ENCODE measurements around the gene TLL1.

TLL1 gene

DNA sequence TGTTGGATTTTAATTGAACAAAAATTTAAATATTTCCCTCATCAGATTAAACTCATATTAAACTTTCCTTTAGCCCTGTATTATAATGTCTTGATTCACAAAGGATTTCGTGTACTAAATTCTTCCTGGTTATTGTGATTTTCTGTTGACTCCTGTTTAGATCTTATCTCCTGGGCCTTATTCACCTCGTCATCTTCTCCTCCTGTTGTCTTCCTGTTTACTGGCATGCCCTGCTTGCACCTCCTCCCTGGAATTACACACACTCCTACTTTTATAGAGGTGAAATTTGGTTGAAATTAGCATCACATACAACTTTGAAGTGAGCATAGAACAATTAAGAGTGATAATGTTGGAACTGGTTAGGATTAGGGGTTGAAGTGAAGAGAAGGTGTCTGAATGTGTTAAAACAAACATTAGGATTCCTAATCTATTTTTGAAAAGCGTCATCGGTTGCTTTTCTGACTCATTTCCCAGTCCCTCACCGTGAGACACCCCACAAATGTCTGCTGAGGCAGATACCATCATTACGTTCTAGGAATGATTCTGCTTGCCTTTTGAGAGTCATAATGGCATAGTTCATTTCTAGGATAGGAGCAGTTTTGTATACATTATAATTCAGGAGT is 32.5 kb downstream of the TLL1 start:
- DNase-seq = no peak

DNA sequence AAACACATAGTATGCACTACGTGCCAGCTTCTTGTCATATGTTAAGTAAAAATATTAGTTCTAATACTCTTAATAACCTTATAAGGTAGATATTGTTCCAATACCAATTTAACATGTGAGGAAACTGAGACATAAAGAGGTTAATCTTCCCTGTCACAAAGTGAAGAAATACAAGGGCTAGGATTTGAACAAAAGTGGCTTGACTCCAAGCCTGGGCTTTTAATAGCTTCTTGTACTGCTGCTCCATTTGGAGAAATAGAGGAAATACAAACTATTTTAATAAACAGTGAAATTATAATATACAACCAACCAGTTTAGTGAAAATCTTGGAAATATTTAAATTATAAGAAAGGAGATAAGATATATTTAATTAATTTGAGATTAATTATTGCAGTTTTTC is 33.2 kb downstream of the TLL1 start:
- DNase-seq = no peak

DNA sequence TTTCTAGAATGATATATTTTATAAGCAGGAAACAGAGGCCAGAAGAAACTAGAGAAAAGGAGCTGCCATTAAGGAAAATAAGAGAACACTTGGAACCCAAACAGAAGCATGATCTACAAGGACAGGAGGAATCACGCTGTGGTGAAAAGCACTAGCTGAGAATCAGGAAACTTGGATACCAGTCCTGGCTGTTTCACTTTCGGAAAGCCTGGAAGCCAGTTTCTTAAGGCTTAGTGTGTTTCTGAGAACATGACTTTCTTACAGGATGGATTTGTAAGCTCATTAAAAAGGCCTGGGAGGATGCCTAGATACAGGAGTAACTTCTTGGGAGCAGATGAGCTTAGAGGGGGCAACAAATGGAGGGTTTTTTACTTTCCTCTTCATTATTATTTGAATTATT is 36.9 kb downstream of the TLL1 start:
- DNase-seq = no peak

DNA sequence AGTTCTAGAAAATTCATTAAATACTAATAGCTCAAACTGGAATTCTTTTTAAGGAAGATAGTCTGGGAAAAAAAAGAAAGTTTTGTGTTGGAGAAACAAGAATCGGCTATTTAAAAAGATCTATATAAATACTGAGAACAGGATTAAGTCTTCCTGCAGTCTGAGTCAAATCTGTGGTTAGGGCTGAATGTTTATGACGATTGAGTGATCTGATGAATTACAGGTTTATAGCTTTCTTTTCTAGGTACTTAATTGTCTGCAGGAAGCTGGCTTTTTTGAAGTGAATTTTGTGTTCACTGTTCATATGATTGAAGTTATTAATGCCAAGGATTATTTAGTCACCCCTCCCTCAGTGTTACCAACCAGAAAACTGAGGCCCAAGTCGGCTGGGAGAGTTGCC is 42.2 kb downstream of the TLL1 start:
- DNase-seq = no peak

DNA sequence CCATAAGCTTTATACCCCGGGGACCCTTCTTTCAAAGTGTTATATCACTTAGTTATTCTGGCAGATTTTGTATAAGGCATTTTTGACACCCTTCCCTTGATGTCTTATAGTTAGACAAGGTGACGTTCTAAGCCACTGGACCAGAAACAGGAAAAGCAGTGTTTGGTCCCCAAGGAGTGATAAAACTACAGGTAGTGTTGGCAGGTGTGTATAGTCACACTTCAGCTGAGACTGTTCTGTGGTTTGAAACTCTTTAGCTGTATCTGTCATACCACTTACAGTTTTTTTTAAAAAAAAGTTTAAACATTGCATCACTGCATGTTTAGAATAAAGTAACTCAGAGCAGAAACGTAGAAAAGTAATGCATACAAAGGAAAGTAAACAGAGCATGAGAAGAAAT is 48.5 kb downstream of the TLL1 start:
- no peak for DNase-seq

DNA sequence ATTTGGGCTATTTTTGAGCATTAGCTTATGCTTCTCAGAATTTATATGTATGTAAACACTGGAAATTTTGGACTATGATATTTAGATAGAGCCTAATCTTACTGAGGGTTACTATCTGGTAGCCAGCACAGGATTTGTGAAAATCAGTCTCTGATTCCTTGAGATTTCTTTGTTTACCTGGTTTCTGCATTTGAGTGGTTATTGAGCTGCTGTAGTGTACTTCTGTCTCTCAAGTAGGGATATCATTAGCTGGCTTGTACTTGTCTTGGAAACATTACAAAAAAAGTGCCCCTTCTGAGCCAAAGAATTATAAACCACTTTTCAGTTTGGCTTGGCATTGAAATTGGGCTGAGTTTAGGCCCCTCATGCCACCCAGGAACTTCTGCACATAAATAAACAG is 49.7 kb downstream of the TLL1 start:
- DNase-seq = no peak

DNA sequence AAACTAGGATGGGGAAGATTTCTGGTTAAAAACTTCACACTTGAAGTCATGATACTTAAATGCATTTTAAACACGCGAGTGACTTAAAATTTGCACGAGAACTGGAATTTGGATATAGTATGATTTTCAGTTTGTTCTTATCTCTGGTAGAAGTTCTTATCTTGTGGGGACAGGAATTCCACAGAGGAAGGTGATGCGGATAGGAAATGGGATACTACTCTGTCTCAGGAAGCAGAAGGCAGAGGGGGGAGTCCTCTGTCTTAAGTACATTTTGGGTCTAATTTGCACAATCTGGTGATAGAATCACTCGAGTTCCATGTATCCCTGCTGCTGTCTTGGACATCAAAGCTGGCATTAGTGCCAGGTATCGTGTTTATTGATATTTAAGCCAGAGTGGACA is 53.3 kb downstream of the TLL1 start:
- DNase-seq = no peak

DNA sequence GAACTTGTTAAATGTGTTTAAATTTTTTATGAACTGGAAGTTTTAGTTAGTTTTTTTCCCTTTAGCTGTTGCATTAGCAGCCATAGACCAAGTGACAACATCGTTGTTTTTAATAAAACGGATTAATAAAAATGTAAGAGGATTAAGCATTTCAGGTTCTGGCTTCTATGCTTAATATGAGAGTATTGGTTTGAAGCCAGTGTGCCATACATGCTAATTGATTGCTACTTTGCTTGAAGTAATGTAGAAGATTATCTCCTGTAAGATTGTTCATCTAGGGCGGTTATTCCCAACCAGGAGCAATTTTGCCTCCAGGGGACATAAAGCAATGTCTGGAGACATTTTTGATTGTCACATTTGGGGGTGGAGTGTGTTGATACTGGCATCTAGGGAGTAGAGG is 54.3 kb downstream of the TLL1 start:
- DNase-seq = no peak

DNA sequence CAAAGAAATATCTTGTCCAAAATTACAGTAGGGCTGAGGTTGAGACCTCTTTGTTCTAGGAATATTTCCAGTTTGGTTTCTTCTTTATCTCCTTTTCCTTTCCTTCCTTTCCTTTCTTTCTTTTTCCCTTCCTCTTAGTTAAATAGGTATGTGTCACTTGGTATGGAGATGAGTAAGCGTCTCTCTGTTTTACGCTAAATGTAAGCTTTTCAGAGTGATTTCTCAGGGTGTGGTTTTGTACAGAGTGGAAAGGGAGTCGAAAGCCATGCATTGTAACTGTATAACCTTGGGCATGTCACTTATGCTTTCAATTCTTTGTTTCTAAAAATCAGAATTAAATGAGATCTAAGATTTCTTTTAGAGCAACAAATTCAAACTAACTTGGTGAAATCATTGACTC is 54.8 kb downstream of the TLL1 start:
- no peak for DNase-seq

DNA sequence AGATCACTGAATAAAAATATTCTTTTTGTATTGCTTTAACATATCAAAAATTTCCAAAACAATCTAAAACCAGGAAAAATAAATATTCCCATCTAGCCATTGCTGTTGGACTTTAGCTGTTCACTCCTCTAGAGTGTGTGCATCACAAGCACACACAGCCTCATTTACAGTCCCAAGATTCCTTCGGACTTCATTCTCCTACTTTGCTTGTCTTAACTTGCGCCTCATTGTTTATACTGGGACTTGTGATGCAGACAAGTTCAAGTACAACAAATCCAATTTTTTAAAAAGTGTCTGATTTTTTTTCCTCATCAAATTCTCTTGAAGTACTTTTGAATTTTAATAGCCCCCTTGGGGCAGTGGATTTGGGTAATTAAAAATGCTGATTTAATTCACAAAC is 55.6 kb downstream of the TLL1 start:
- no peak for DNase-seq

DNA sequence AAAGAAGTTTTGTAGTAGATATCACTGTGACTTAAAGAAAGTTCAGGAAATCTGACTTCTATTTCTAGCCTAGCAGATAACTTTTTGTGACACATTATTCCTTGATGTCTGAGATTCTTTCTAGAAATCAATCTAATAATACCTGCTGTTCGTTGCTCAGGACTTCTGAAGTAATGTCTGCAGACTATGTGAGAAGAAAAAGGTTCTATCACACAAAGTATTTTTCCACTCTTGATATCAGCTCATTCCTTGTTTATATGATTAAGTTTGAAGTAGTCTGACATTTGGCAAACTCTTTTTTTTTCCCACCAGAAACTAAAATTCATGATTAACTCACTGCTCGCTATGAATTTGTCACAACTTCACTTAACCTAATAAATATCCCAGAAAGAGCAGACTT is 56.6 kb downstream of the TLL1 start:
- no peak for DNase-seq

DNA sequence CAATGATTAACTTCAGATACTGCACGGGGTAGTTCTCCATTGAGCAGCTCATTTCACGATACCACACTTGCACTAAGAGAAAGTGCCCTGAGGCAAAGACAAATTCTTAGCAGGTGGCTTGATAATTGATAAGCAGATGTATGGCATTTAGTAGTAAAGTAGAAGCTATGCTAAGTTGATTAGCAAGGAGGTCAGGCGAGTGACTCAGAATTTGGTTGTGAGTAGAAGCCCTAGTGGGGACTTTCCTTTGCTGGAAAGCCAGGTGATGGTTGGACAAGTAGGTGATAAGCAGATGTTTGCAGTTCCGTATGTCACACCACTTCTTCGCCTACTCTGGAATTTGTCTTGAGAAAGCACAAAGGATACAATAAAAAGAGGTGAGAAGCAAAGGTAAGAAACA is 58.7 kb downstream of the TLL1 start:
- DNase-seq = no peak

DNA sequence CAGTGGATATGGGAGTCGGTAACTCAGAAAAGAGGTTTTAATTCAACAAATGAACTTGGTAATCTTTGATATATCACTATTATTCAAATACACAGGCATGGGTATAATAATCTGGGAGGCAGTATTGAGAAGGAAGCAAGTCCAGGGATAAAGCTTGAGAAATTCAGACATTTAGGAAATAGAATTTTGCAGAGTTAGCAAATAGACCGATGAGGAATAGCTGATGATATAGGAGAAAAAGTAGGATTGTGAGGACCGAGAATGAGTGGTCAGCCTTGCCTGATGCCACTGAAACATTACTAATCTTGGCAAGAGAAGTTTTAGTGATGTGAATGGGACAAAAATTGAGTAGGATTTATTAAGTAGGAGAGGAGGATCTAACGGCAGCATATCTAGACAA is 71.9 kb downstream of the TLL1 start:
- DNase-seq = no peak

DNA sequence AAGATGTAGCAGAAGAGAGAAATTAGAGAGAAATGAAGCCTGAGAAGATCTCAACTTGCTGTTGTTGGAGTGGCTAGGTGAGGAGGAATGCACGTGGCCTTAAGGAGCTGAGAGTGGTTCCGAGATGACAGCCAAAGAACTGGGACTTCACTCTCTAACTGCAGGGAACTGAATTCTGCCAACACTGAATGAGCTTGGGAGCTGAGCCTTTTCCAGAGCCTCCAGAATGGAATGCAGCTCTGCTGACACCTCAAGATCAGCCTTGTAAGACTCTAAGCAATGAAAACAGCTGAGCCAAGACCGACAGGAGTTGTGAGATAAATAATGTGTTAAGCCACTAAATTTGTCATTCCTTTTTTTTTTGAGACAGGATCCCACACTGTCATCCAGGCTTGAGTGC is 73.0 kb downstream of the TLL1 start:
- DNase-seq = no peak

DNA sequence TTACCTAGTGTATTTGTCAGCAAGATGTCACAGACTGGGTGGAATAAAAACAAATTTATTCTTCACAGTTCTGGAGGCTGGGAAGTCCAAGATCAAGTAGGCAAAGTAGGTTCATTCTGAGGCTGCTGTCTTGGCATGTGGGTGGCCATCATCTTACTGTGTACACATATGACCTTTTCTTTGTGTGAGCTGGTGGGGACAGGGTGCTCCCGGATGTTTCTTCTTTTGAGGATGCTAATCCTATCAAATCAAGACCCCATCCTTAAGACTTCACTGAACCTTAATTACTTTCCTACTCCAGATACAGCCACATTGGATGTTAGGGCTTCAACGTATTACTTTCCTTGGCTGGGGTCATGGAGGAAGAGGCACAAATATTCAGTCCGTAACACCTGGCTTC is 74.0 kb downstream of the TLL1 start:
- no peak for DNase-seq

DNA sequence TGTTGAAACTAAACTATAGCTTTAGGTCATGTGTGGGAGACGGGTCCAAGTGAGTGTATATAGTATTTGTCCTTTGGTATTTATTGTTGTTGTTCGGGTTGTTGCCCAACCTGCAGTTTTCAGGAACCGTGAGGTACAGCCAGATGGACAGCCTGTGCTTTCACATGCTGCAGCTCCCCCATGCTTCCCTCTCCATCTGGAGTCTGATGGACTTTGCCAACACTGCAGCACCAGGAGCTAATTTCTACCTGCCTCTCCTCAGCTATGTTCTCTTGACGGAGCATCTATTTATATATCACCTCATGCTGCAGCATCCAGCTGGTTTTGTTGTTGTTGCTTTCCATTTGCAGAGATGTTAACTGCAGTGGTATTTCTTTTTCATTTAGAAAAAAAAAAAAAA is 80.1 kb downstream of the TLL1 start:
- no peak for DNase-seq

DNA sequence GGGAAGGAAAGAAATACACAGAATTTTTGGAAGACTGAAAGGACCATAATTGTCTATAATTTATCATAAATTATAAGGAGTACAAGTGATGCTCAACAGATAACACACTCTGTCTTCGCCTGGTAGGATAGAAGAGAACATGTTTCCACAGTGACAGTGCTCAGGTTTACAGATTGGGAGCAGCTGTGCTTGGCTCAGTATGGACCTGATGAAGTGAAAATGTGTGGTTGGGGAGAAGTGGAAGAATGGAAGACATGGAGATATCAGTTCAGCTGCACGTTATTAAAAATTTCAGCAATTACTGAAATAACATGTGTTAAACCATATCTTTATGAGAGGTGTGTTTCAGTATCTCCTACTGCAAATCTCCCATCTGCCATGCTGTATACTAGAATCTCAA is 90.6 kb downstream of the TLL1 start:
- DNase-seq = no peak

DNA sequence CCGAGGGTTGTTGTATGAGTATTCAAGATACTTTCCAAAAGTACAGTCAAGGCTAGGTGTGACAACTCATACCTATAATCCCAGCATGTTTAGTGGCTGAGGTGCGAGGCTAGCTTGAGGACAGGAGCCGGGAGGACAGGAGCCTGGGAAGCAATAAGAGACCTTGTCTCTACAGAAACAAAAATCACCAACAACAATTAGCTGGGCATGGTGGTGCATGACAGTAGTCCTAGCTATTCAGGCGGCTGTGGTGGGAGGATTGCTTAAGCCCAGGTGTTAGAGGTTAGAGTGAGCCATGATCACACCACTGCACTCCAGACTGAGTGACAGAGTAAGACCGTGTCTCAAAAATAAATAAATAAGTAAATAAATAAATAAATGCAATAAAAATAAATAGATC is 91.6 kb downstream of the TLL1 start:
- no peak for DNase-seq

DNA sequence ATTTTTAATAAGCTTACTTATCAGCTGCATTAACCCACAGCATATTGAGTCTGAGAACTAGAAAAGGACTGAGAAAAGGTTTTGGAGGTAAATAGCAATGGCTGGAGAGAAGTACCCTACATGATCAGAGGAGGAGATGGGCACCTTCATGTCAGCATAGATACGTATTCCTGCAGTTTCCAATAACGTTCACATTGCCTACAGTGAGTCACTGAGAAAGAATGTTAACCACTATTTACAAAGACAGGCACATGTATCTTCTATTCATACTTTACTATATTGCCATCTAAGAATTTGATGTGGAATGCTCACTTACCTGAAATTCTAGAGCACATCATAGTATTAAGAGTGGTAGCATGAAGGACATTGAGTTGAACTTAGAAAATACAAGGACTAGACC is 92.5 kb downstream of the TLL1 start:
- DNase-seq = no peak

DNA sequence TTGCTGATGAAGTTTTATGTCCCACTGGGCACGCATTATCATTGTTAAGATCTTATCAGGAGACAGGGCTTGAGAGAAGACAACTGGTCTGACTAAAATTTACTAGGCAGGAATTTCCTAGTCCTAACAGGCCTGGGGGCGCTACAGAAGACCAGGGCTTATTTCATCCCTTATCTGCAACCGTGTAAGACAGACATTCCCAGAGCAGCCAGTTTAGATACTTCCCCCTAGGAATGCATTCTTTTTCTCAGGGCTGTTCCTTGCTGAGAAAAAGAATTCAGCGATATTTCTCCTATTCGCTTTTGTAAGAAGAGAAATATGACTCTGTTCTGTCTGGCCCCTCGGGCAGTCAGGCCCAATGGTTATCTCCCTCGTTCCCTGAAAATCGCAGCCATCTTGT is 93.8 kb downstream of the TLL1 start:
- no peak for DNase-seq

DNA sequence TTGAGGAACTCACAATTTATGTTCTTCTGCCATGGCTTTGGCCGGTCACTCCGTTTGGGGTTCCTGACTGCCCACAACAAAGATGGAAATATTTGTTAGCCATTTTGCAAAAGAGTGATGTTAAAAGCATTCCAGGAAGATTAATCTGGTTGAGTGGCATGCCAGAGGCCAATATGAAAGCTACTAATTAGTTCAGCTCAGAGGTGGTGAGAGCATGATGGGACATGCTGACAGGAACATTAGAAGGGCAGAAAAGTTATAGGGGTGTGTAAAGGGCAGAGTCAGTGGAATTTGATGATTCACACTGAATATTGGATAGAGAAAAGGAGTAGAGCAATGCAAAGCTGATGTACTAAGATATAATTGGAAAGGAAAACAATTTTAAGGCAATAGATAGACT is 94.4 kb downstream of the TLL1 start:
- no peak for DNase-seq

DNA sequence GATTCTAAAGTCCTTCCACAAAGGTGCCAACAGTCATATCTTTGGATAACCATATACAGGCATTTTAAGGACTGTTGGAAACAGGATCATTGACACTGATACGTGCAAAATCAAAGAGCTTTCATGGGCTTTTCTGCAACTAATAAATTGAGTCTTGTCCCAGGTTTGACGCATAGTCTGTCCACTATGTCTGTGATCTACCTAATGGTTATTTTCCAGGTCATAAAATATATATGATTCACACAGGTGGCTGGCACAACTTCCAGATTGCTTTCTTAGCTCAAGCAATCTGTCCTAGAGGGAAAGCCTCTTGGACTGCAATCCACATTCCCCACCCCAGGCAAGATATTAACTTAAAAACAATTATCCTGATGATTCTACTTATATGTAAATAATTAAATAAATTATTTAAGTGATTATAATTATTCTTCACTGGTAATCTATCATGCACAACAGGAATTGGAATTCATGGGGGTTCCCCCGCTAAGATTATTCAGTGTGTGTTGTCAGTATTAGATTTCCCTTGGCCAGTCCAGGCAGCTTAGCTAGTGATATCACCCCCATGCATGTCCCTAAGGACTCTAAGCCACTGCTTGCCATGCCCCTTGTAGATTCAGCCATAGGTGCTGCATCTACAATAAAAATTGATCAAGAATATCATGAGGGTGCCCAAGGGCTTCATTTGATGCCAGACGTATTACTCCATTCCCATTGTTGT is 97.8 kb downstream of the TLL1 start:
- DNase-seq = no peak

DNA sequence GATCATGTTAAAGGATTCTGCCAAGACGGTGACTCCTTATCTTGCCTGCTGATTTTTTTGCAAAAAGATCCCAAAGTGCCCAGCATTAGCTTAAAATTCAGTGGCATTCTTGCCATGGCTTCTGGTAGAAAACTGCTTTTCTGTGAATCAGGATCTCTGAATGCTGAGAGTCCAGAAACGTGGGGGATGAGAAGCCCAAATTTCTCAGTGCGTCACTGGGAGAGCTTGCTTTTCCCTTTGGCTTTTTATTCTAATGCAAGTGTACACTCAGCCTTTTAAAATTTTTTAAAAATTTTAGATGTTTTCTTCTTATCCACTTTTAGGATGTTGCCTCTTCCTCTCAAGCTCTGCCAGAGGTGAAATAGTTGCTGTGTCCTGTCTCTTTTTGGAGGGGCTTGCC is 98.4 kb downstream of the TLL1 start:
- DNase-seq = no peak

DNA sequence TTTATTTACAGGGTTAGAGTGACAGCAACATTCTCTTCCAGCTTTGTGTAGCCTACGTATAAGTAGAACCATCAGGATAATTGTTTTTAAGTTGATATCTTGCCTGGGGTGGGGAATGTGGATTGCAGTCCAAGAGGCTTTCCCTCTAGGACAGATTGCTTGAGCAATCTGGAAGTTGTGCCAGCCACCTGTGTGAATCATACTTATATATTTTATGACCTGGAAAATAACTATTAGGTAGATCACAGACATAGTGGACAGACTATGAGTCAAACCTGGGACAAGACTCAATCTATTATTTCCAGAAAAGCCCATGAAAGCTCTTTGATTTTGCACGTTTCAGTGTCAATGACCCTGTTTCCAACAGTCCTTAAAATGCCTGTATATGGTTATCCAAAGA is 98.9 kb downstream of the TLL1 start:
- DNase-seq = no peak

DNA sequence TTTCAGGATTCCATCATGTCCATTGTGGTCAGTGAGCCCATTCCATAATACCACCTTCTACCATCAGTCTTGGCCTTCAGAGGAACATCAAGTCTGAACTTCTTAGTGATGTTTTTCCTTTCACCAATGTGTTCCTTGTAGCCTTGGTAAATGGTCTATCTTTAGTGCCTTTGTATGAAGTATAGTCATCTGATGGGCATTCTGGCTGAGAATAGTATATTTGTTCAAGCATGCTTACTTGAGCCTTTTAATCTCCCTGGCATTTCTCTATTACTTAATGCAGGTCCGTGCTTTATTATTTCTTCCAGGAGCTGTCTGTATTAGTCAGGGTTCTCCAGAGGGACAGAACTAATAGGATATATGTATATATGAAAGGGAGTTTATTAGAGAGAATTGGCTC is 99.7 kb downstream of the TLL1 start:
- DNase-seq = no peak
